MM.1S (cell line): ENCODE measurements around the gene RPUSD2.

Experiments used
- DNase-seq: peaks from one replicate; pipeline ENCODE4 v3.0.0-alpha.2; 2015
- H2AFZ ChIP-seq: fragments of 300-600 bp; sonication (generic); 2 replicates; pipeline ENCODE4 v1.6.0; 2016; ENCODE audit warnings: antibody characterized with exemption, low read length
- H3F3A ChIP-seq: fragments of 300-600 bp; sonication (generic); 2 replicates; pipeline ENCODE4 v1.6.1; 2016; ENCODE audit warnings: mild to moderate bottlenecking, antibody characterized with exemption, low read length, moderate library complexity, mixed read lengths; ENCODE audit not compliant: insufficient read depth
- H3K27ac ChIP-seq: fragments of 300-600 bp; sonication (generic); 2 replicates; pipeline ENCODE4 v1.5.1; 2016; ENCODE audit warnings: mild to moderate bottlenecking, low read length
- H3K27me3 ChIP-seq: fragments of 300-600 bp; sonication (generic); replicated peaks from 2 replicates; pipeline ENCODE4 v1.6.0; 2016; ENCODE audit warnings: low read length; ENCODE audit not compliant: insufficient read depth
- H3K36me3 ChIP-seq: fragments of 300-600 bp; sonication (generic); replicated peaks from 2 replicates; pipeline ENCODE4 v1.6.1; 2016; ENCODE audit warnings: mild to moderate bottlenecking, low read length, mixed read lengths; ENCODE audit not compliant: insufficient read depth
- H3K4me1 ChIP-seq: fragments of 300-600 bp; sonication (generic); 2 replicates; pipeline ENCODE4 v1.6.1; 2016; ENCODE audit warnings: low read length, mixed read lengths
- H3K4me2 ChIP-seq: fragments of 300-600 bp; sonication (generic); 2 replicates; pipeline ENCODE4 v1.6.0; 2016; ENCODE audit warnings: low read depth, low read length
- H3K4me3 ChIP-seq: fragments of 300-600 bp; sonication (generic); 2 replicates; pipeline ENCODE4 v1.5.1; 2016; ENCODE audit warnings: low read length, mixed read lengths
- H3K79me2 ChIP-seq: fragments of 300-600 bp; sonication (generic); 2 replicates; pipeline ENCODE4 v1.6.1; 2016; ENCODE audit warnings: mixed run types, low read length, mixed read lengths
- H3K9ac ChIP-seq: fragments of 300-600 bp; sonication (generic); 2 replicates; pipeline ENCODE4 v1.6.1; 2016; ENCODE audit warnings: low read length, mixed read lengths
- H3K9me2 ChIP-seq: fragments of 300-600 bp; sonication (generic); replicated peaks from 2 replicates; pipeline ENCODE4 v1.6.1; 2016; ENCODE audit warnings: mild to moderate bottlenecking, low read length, mixed read lengths; ENCODE audit not compliant: insufficient read depth
- H3K9me3 ChIP-seq: fragments of 300-600 bp; sonication (generic); replicated peaks from 2 replicates; pipeline ENCODE4 v1.6.1; 2016; ENCODE audit warnings: mild to moderate bottlenecking, low read length, mixed read lengths; ENCODE audit not compliant: insufficient read depth
- H4K20me1 ChIP-seq: fragments of 300-600 bp; sonication (generic); 2 replicates; pipeline ENCODE4 v1.6.1; 2016; ENCODE audit warnings: mild to moderate bottlenecking, low read length, moderate library complexity, mixed read lengths; ENCODE audit not compliant: insufficient read depth
- CTCF ChIP-seq: fragments of 300-600 bp; sonication (generic); IDR thresholded peaks from 2 replicates; pipeline ENCODE4 v1.5.1; 2016; ENCODE audit warnings: antibody characterized with exemption, low read length, mixed read lengths
- EZH2 ChIP-seq: fragments of 300-600 bp; sonication (generic); optimal IDR thresholded peaks from 2 replicates; pipeline ENCODE3; 2017; ENCODE audit warnings: low read depth, mild to moderate bottlenecking, antibody characterized with exemption, low read length, mixed read lengths
- EZH2phosphoT487 ChIP-seq: fragments of 300-600 bp; sonication (generic); IDR thresholded peaks from 2 replicates; pipeline ENCODE4 v1.6.1; 2018; ENCODE audit warnings: antibody characterized with exemption, low read length

RPUSD2 gene

GRCh38 chr15:40594429-40594836 lies 25.3 kb downstream of the RPUSD2 start:
- H4K20me1 ChIP-seq: no peaks in the 10 kb centered on the region
- H2AFZ ChIP-seq: peak overlapping the region; percentile 75
- H3K4me2 ChIP-seq: peak overlapping the region; percentile 92
- H3K9ac ChIP-seq: peak overlapping the region; percentile 82
- peak overlapping the region; percentile 76 for H3K4me3 ChIP-seq
- H3K36me3 ChIP-seq: no peaks in the 10 kb centered on the region
- H3K27ac ChIP-seq: peak overlapping the region; percentile 74; the same call in 1 of the 2 replicates
- 0 out of 2 replicates have a peak, but pooled peaks have one; percentile 6 for TF ChIP-seq CTCF
- no peak for TF ChIP-seq EZH2
- H3K9me3 ChIP-seq: no peaks in the 10 kb centered on the region
- no peaks in the 10 kb centered on the region for H3K9me2 ChIP-seq
- H3K79me2 ChIP-seq: peaks cover 52% of the 10 kb centered on the region
- peaks cover 17% of the 10 kb centered on the region for H3K4me1 ChIP-seq
- H3F3A ChIP-seq: peaks cover 21% of the 10 kb centered on the region
- H3K27me3 ChIP-seq: no peaks in the 10 kb centered on the region
- DNase-seq: peak; percentile 51

GRCh38 chr15:40595219-40595618 lies 26.1 kb downstream of the RPUSD2 start:
- Histone ChIP-seq H3K9ac (peak overlapping the region; percentile 82; the same call in 1 of the 2 replicates), H2AFZ (peak overlapping the region; percentile 75), H3F3A (peaks cover 18% of the 10 kb centered on the region), H3K79me2 (peaks cover 59% of the 10 kb centered on the region), H3K9me3 (no peaks in the 10 kb centered on the region), H3K27ac (no peak overlapping the region), H3K9me2 (no peaks in the 10 kb centered on the region), H3K36me3 (no peaks in the 10 kb centered on the region), H3K4me1 (peaks cover 16% of the 10 kb centered on the region), H4K20me1 (no peaks in the 10 kb centered on the region), H3K27me3 (no peaks in the 10 kb centered on the region), H3K4me3 (peak overlapping the region; percentile 76), H3K4me2 (peak overlapping the region; percentile 92)
- DNase-seq: no peak
- TF ChIP-seq EZH2phosphoT487 (no peak), EZH2 (no peak)

- peaks cover 13% of the 10 kb centered on the region for H3K4me1 ChIP-seq
- H3K4me3 ChIP-seq: no peak overlapping the region
- peaks cover 15% of the 10 kb centered on the region for H3F3A ChIP-seq
- H4K20me1 ChIP-seq: no peaks in the 10 kb centered on the region
- DNase-seq: no peak
- H3K36me3 ChIP-seq: no peaks in the 10 kb centered on the region
- no peak overlapping the region for H3K27ac ChIP-seq
- TF ChIP-seq EZH2phosphoT487 (no peak), CTCF (no peak), EZH2 (no peak)
- peaks cover 65% of the 10 kb centered on the region for H3K79me2 ChIP-seq
- H3K27me3 ChIP-seq: no peaks in the 10 kb centered on the region
- H3K4me2 ChIP-seq: peak overlapping the region; percentile 92; the same call in 1 of the 2 replicates
- no peaks in the 10 kb centered on the region for H3K9me2 ChIP-seq
- no peaks in the 10 kb centered on the region for H3K9me3 ChIP-seq
- no peak overlapping the region for H2AFZ ChIP-seq
- H3K9ac ChIP-seq: no peak overlapping the region
These were observed 26.7 kb downstream of the RPUSD2 start for GRCh38 chr15:40595773-40596172.

GRCh38 chr15:40597024-40597423 lies 27.9 kb downstream of the RPUSD2 start:
- Histone ChIP-seq H3K9me2 (no peaks in the 10 kb centered on the region), H3K79me2 (peaks cover 76% of the 10 kb centered on the region), H3K4me3 (no peak overlapping the region), H2AFZ (no peak overlapping the region), H3K27me3 (no peaks in the 10 kb centered on the region), H3K9me3 (no peaks in the 10 kb centered on the region), H4K20me1 (no peaks in the 10 kb centered on the region), H3K36me3 (no peaks in the 10 kb centered on the region), H3F3A (peaks cover 15% of the 10 kb centered on the region), H3K4me1 (peaks cover 13% of the 10 kb centered on the region), H3K9ac (no peak overlapping the region), H3K27ac (no peak overlapping the region), H3K4me2 (no peak overlapping the region)
- DNase-seq: no peak
- no peak for TF ChIP-seq CTCF
- TF ChIP-seq EZH2: no peak
- TF ChIP-seq EZH2phosphoT487: no peak
